GM18519 (cell line): ENCODE measurements around the gene COL20A1.

Source experiments
- ATAC-seq: cut with Tn5 transposase; IDR thresholded peaks from one replicate; pipeline ENCODE4 v1.9.1; 2021; ENCODE audit warnings: mild to moderate bottlenecking, moderate library complexity; ENCODE audit not compliant: unreplicated experiment, low FRiP score

The COL20A1 gene

GRCh38 chr20:63289311-63290135, 3.5 kb upstream of the COL20A1 start:
- ATAC-seq: no peak

GRCh38 chr20:63290136-63290676, 2.8 kb upstream of the COL20A1 start:
- no peak for ATAC-seq

- no peak for ATAC-seq
Observed at GRCh38 chr20:63290677-63291472, 2.1 kb upstream of the COL20A1 start.

GRCh38 chr20:63291811-63292210, 1.2 kb upstream of the COL20A1 start:
- ATAC-seq: no peak

- ATAC-seq: no peak
Observed at GRCh38 chr20:63292292-63292701, 689 bp upstream of the COL20A1 start.

GRCh38 chr20:63293456-63293855, 470 bp downstream of the COL20A1 start:
- no peak for ATAC-seq

- no peak for ATAC-seq
Observed at GRCh38 chr20:63293871-63294535, 1.0 kb downstream of the COL20A1 start.

- no peak for ATAC-seq
Observed at GRCh38 chr20:63294536-63294900, 1.5 kb downstream of the COL20A1 start.

GRCh38 chr20:63295018-63295417, 2.0 kb downstream of the COL20A1 start:
- no peak for ATAC-seq

GRCh38 chr20:63295422-63295821, 2.4 kb downstream of the COL20A1 start:
- no peak for ATAC-seq

GRCh38 chr20:63295846-63296245, 2.9 kb downstream of the COL20A1 start:
- no peak for ATAC-seq

GRCh38 chr20:63296531-63297299, 3.7 kb downstream of the COL20A1 start:
- ATAC-seq: no peak

GRCh38 chr20:63297371-63297781, 4.4 kb downstream of the COL20A1 start:
- ATAC-seq: no peak

GRCh38 chr20:63297796-63298572, 5.0 kb downstream of the COL20A1 start:
- no peak for ATAC-seq

GRCh38 chr20:63298731-63299312, 5.8 kb downstream of the COL20A1 start:
- ATAC-seq: no peak

- no peak for ATAC-seq
Observed at GRCh38 chr20:63301671-63302070, 8.7 kb downstream of the COL20A1 start.

GRCh38 chr20:63303095-63303666, 10.2 kb downstream of the COL20A1 start:
- no peak for ATAC-seq

GRCh38 chr20:63305393-63305792, 12.4 kb downstream of the COL20A1 start:
- ATAC-seq: no peak
